COLO668 (cell line): ENCODE data around the gene NATD1.

Source experiments
- DNase-seq: peaks from one replicate; lab custom pipeline; 2025; ENCODE audit not compliant: unreplicated experiment; lab: John Stamatoyannopoulos, UW

NATD1 gene

GRCh38 chr17:21196126-21196525, 57.1 kb downstream of the NATD1 start:
- no peak for DNase-seq

- no peak for DNase-seq
Observed at GRCh38 chr17:21194703-21195102, 58.5 kb downstream of the NATD1 start.

- DNase-seq = no peak
Observed at GRCh38 chr17:21194226-21194625, 59.0 kb downstream of the NATD1 start.

GRCh38 chr17:21193031-21193430, 60.2 kb downstream of the NATD1 start:
- peak; percentile 51 for DNase-seq

- peak; percentile 32 for DNase-seq
Observed at GRCh38 chr17:21192414-21192813, 60.8 kb downstream of the NATD1 start.

GRCh38 chr17:21191698-21192097, 61.5 kb downstream of the NATD1 start:
- no peak for DNase-seq

GRCh38 chr17:21190078-21190477, 63.1 kb downstream of the NATD1 start:
- no peak for DNase-seq

GRCh38 chr17:21189361-21189760, 63.8 kb downstream of the NATD1 start:
- DNase-seq = no peak
